GM21576 (cell line): ENCODE measurements around the gene NAALAD2.
"Not testable (repeated sequence)": the region's sequence is repeated elsewhere in the genome, so short reads cannot be mapped to it uniquely, and the experiment has no call there.

Experiments
- ATAC-seq: cut with Tn5 transposase; IDR thresholded peaks from one replicate; pipeline ENCODE4 v1.9.1; 2021; ENCODE audit warnings: mild to moderate bottlenecking, moderate library complexity; ENCODE audit not compliant: unreplicated experiment

The NAALAD2 gene

DNA sequence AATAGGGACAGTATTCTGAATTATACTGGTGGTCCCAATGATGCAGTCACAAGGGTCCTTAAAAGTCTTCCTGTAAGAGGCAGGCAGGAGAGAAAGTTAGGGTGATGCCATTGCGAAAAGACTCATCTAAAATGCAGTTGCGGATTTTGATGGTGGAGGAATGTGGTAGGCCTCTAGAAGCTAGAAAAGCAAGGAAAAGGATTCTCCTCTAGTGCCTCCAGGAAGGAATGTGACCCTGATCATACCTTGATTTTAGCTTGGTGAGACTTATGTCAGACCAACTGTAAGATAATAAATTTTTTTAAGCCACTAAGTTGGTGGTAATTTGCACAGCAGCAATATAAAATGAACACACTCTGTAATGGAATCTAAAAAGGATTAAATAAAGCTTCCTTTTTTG is 54.5 kb downstream of the NAALAD2 start:
- no peak for ATAC-seq

DNA sequence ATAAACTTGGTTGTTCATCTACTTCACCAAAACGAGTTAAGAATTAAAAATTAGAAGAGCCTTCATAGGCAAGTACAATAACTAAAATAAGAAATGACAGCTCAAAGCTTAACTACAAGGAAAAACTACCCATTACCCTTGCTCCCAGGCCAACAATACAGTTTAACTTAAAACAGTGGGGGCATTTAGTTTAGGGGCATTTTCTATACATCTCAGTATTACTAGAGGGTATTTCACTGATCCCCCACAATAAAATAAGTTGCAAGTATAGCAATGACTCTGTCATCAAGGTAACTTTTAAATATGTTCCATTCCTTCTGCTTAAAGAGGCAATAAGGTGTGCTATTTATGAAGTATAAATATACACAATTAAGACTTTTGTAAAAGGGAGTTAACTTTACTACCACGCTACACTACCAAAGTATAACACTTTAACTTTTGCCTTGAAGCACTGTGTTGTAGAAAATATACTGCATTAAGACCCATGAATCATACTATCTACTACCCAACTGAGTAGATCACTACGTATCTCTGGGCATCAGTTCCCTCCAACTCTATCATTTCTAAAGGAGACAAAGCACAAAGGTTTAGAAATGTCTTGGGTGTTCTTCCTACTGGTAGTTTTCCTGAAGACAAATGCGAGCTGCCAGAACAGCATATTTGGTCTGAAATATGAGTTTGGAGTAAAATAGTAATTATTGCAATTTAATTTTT is 58.6 kb downstream of the NAALAD2 start:
- ATAC-seq = no peak

- ATAC-seq = no peak
These were observed 62.9 kb downstream of the NAALAD2 start for GRCh38 chr11:90197377-90197776.

DNA sequence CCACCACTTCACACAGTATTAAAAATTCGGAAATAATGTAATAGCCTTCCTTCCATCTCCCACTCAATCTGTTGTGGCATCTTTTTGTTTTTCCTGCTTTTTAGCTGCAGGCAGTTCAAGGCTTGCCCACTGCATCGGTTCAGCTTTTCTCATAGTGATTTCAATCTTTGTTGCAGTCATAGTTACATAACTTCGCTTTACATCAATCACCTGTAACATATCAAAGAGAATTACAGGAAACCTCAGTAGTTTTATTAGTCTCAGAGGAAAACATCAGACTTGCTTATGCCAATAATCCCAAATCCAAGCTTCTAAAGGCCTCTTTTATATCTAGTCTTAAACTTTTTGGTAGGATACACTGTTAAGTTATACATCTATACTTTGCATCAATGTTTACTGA is 67.9 kb downstream of the NAALAD2 start:
- no peak for ATAC-seq

- no peak for ATAC-seq
These were observed 69.9 kb downstream of the NAALAD2 start for GRCh38 chr11:90204407-90204806.

DNA sequence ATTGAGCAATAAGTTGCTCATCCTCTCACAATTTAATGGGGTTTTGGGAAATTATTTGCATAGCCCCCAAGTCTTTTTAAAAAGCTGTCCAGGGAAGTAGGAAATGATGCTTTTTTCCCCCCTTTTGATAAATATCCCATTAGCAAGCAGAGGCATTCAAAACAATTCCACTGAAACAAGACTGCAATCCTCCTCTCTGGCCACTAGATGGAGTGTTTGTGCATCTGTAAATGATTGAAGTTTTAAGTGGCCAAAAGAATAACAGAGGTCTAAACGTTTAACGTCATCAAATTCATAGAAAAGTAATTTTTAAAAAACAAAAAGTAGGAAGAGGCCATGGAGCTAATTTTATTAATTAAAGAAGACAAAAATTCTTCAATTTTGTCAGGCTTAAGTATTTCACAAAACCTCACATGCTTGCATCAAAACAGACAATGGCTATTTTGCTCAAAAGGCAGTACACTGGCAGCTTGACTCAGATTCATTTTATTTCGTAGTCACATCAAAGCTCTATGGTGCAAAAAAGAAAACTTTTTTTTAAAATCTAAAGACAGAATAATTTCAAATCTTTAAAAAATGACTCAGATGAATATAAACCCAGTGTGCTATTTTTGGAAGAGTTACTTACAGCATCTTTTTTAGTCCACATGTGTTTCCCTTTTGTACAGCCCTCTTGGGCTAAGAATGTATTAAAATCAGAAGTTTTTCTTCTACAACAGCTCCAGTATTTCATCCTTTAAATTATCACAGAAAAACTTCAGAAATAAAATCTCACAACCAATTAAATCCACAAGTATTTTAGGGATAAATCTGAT is 70.6 kb downstream of the NAALAD2 start:
- peak; percentile 71 for ATAC-seq

DNA sequence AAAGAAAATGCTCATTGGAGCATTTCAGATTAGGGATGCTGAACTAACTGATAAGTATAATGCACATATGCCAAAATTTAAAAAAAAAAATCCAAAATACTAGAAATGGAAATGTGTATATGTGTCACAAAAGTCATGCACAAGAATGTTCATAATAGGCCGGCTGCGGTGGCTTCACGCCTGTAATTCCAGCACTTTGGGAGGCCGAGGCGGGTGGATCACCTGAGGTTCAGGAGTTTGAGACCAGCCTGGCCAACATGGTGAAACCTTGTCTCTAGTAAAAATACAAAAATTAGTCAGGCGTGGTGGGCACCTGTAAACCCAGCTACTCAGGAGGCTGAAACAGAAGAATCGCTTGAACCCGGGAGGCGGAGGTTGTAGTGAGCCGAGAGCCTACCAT is 73.5 kb downstream of the NAALAD2 start:
- not testable (repeated sequence) for ATAC-seq

DNA sequence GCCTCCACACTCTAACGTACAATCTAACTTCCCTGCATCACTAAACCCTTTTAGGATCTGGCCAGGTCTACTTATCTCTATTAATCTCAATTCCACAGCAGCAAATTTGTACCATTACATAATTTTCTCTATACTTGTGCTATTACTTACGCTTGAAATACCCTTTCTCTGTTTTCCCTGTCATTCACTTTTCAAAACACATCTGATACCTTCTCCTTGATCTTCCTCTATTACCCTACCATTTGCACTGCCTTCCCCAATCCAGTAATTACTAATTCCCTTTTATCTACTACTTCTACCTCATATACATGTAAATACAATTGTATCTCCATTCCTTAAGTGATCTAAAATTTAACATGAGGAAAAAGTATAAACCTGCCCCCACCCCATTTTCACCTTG is 74.4 kb downstream of the NAALAD2 start:
- no peak for ATAC-seq

DNA sequence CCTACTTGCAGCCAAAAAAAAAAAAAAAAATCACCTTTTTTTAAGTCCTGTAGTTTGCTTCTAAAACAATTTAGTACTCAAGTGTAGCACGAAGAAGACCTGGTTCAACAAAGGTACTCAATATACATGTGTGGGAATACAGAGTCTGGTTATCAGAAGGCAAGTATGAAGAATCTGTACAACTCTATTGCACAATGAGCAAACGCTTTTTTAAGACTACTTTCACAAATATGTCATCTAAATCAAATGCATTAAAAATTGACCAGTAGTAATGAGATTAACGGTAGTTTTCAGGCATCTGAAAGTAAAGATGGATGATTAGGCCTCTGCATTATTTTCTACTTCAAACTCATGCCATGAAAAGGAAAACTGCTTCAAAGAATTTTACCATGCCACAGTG is 78.9 kb downstream of the NAALAD2 start:
- no peak for ATAC-seq

GRCh38 chr11:90216611-90217010 is 82.1 kb downstream of the NAALAD2 start:
- no peak for ATAC-seq

GRCh38 chr11:90218606-90219005 is 84.1 kb downstream of the NAALAD2 start:
- ATAC-seq = no peak

DNA sequence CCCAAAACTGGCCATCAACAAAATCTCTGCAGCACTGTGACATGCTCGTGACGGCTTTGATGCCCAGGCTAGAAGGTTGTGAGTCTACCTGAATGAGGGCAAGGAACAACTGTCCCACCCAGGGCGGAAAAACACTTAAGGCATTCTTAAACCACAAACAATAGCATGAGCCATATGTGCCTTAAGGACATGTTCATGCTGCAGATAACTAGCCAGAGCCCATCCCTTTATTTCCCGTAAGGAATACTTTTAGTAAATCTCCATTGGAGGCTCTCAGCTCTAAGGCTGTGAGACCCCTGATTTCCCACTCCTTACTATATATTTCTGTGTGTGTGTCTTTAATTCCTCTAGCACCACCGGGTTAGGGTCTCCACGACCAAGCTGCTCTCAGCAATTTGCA is 85.0 kb downstream of the NAALAD2 start:
- no peak for ATAC-seq

GRCh38 chr11:90220391-90220790 is 85.9 kb downstream of the NAALAD2 start:
- no peak for ATAC-seq

DNA sequence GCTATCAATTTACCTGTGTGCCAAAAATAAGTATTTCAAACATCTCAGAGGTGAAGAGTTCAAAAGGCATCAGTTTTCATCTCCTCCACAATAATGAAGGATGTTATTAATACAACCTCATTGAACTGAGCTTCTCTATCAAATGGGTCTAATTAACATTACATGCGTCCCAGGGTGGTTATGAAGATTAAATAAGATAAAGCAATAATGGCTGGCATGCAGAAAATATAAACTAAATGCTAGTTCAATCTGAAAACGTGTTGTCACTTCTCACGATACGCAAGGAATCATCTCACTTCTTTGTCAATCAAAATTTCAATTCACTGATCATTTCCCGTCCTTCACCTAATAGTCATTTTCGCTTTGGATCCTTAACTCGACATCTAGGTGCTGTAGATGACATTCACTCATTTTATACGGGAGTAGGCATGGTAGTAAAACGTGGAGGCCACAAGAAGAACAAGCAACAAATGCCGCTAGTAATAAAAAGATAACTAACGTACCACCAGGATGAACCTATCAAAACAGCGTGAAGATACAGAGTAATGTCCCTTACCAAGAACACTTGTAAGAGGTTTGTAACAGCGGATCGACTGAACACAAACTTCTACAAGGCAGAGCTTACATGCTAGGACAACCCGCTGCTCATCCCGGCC is 87.5 kb downstream of the NAALAD2 start:
- no peak for ATAC-seq

DNA sequence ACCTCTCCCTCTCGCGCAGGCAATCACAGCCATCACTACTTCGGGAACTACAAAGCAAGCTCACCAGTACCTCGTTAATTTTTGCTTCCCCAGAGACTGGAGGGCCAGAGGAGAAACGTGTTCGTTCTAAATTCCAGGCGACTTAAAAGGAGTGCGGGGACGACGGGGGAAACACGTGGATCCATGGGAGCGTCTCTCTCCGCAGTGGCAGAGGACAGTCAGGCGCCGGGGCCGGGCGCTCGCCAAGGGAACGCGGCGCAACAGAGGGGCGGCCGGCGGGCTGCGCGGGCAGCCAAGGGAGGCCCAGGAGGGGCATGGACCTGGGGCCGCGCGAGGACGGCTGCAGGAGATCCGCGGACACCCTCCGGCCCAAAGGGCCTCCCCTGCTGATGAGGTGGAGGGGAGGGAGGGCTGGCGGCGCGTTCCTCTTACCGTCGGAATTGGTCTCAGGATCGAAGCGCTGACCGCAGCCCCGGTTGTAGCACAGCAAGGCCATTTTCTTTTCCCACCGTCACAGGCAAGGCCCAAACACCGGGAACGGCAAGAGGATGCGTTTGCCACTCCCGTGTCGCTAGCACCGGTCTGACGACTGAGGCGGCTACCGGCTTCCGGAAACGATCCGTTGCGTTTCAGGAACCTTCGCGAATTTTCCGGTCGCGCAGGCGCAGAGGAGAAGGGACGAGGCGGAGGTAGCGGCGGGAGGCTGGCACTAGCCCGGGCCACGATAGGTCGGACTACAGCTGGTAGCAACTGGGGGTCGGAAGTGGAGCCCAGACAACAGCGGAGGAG is 88.2 kb downstream of the NAALAD2 start, which contains the start of gene CHORDC1:
Gene CHORDC1, minus strand, starts transcription at position 591 of the 789 bp plus-strand sequence. Its CDS starts 95 bp downstream, at position 496.
- peak; percentile 89 for ATAC-seq

DNA sequence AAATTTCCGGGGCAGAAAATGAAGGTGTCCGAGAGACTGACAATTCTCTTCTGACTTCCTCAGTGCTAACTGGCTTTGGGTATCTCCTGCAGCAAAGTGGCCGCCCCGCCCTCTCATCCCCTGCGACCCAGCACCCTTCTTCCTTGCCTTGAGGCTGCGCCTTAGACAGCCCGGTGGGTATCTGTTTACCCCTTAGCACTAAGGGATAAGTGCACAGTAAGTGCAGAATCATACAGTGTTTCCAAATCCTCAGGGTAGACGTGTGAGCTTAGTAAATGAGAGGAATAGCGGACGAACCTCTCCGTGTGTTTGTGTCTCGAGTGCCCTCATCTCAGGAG is 88.8 kb downstream of the NAALAD2 start:
- ATAC-seq = peak; percentile 43

DNA sequence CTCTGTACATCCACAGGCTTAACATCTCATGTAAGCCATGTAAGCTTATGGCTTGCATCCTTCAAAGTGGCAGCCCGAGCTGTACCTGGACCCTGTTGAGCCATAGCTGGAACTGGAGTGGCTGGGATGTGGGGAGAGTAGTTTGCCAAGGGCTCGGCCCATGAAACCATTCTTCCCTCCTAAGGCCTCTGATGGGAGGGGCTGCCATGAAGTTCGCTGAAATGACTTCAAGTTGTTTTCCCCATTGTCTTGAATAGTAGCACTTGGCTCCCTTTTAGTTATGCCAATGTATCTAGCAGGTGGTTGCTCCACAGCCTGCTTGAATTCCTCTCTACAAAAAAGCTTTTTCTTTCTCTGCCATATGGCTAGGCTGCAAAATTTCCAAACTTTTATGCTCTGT is 93.6 kb downstream of the NAALAD2 start:
- ATAC-seq = no peak

DNA sequence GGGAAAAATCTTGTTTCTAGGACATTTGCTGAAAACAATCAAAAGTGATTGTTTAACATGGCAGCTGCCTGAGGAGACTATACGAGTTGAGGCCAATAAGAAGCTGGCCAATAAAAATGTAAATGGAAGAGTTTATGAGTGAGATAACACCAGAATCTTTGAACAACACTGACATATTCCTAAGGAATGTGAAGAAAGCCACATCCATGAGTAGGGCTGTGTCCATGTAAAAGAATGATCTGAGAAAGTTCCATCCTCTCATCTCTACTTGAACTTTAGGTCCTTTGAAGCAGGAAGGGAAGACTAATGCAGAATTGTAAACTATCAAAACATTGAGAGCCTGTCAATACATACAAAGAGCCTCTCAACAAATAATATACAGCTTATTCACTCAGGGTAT is 95.3 kb downstream of the NAALAD2 start:
- no peak for ATAC-seq

- no peak for ATAC-seq
These were observed 100.5 kb downstream of the NAALAD2 start for GRCh38 chr11:90234977-90235376.

- no peak for ATAC-seq
These were observed 101.1 kb downstream of the NAALAD2 start for GRCh38 chr11:90235526-90235925.

DNA sequence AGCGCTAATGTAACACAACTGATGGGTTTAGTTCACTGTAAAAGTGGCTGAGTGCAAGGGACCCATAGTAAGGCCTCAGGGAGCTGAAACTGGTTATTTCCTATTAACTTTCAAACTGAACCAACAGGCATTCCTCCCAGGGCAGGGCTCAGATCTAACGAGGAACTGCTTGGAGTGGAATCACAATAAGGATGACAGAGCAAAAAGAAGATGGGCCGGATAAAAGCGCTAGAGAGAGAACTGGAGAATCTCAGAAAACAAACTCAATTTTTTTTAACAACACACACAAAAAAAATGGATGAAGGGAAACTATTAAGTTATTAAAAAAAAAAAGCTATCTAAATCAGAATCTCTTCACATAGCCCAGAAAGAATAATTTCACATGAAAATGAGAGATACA is 102.5 kb downstream of the NAALAD2 start:
- ATAC-seq = no peak
